SU-DHL-6 (cell line): ENCODE results near the gene RBM24.

Experiments
- H2AFZ ChIP-seq: fragments of 200-600 bp; sonication (generic); 2 replicates; pipeline ENCODE4 v1.6.1; 2014; ENCODE audit warnings: low read depth, mild to moderate bottlenecking, moderate library complexity, mixed read lengths, antibody characterized with exemption, low read length; ENCODE audit not compliant: severe bottlenecking
- H3F3A ChIP-seq: fragments of 200-600 bp; shearing (Covaris generic); 2 replicates; pipeline ENCODE4 v1.6.0; 2016; ENCODE audit warnings: antibody characterized with exemption, mild to moderate bottlenecking; ENCODE audit not compliant: insufficient read depth
- H3K27ac ChIP-seq: fragments of 200-600 bp; sonication (generic); 2 replicates; pipeline ENCODE4 v1.5.1; 2016; ENCODE audit warnings: low read depth, mild to moderate bottlenecking, low read length, moderate library complexity, mixed read lengths
- H3K27me3 ChIP-seq: fragments of 200-600 bp; sonication (generic), shearing (Covaris generic); 2 replicates; pipeline ENCODE4 v1.6.0; 2014; ENCODE audit warnings: mild to moderate bottlenecking, low read length
- H3K36me3 ChIP-seq: fragments of 200-600 bp; sonication (generic); 2 replicates; pipeline ENCODE4 v1.6.1; 2014; ENCODE audit warnings: mild to moderate bottlenecking, low read length, mixed read lengths
- H3K4me2 ChIP-seq: fragments of 300-600, 200-600 bp; shearing (Covaris generic), sonication (generic); 2 replicates; pipeline ENCODE4 v1.6.0; 2014; ENCODE audit warnings: low read length, low read depth, mild to moderate bottlenecking; ENCODE audit not compliant: poor library complexity, severe bottlenecking
- H3K4me3 ChIP-seq: fragments of 200-600 bp; sonication (generic); 2 replicates; pipeline ENCODE4 v1.5.1; 2014; ENCODE audit warnings: antibody characterized with exemption, low read length, mild to moderate bottlenecking, mixed read lengths; ENCODE audit not compliant: insufficient read depth, poor library complexity, severe bottlenecking
- H3K79me2 ChIP-seq: fragments of 200-600 bp; sonication (generic); 2 replicates; pipeline ENCODE4 v1.6.1; 2014; ENCODE audit warnings: mild to moderate bottlenecking, low read length, moderate library complexity; ENCODE audit not compliant: insufficient read depth
- H3K9ac ChIP-seq: fragments of 200-600 bp; sonication (generic); 2 replicates; pipeline ENCODE4 v1.7.0; 2014; ENCODE audit warnings: mild to moderate bottlenecking, low read length
- H3K9me2 ChIP-seq: fragments of 200-600 bp; sonication (generic); replicated peaks from 2 replicates; pipeline ENCODE4 v1.6.1; 2014; ENCODE audit warnings: low read length; ENCODE audit not compliant: insufficient read depth
- H3K9me3 ChIP-seq: fragments of 200-600 bp; sonication (generic); 2 replicates; pipeline ENCODE4 v1.6.1; 2014; ENCODE audit warnings: low read length, mixed read lengths; ENCODE audit not compliant: insufficient read depth
- H4K20me1 ChIP-seq: fragments of 200-600 bp; sonication (generic); 2 replicates; pipeline ENCODE4 v1.6.1; 2014; ENCODE audit warnings: low read depth, mild to moderate bottlenecking, antibody characterized with exemption, low read length, moderate library complexity, mixed read lengths
- EZH2phosphoT487 ChIP-seq: fragments of 200-600 bp; sonication (generic), shearing (Covaris generic); conservative IDR thresholded peaks from 2 replicates; pipeline ENCODE4 v1.6.1; 2018; ENCODE audit warnings: mild to moderate bottlenecking, antibody characterized with exemption, low read length, moderate library complexity, mixed read lengths
- TF ChIP-seq, protein P1 (sequence below): fragments of 200-600 bp; sonication (generic); IDR thresholded peaks from one replicate; pipeline ENCODE4 v1.5.1; 2017; ENCODE audit warnings: antibody characterized with exemption, mild to moderate bottlenecking, low read length, moderate library complexity; ENCODE audit not compliant: insufficient read depth, poor library complexity, severe bottlenecking

Gene RBM24

GRCh38 chr6:17271628-17272027 lies 9.5 kb upstream of the RBM24 start:
- TF ChIP-seq, protein P1, sequence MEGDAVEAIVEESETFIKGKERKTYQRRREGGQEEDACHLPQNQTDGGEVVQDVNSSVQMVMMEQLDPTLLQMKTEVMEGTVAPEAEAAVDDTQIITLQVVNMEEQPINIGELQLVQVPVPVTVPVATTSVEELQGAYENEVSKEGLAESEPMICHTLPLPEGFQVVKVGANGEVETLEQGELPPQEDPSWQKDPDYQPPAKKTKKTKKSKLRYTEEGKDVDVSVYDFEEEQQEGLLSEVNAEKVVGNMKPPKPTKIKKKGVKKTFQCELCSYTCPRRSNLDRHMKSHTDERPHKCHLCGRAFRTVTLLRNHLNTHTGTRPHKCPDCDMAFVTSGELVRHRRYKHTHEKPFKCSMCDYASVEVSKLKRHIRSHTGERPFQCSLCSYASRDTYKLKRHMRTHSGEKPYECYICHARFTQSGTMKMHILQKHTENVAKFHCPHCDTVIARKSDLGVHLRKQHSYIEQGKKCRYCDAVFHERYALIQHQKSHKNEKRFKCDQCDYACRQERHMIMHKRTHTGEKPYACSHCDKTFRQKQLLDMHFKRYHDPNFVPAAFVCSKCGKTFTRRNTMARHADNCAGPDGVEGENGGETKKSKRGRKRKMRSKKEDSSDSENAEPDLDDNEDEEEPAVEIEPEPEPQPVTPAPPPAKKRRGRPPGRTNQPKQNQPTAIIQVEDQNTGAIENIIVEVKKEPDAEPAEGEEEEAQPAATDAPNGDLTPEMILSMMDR, result no peak
- no peak for TF ChIP-seq EZH2phosphoT487
- H3K9me2 ChIP-seq, result no peaks in the 10 kb centered on the region
- H3K36me3 ChIP-seq, result no peaks in the 10 kb centered on the region
- no peaks in the 10 kb centered on the region for H3K27me3 ChIP-seq
- no peaks in the 10 kb centered on the region for H3K9me3 ChIP-seq
- no peak overlapping the region for H3K4me3 ChIP-seq
- no peaks in the 10 kb centered on the region for H3F3A ChIP-seq
- H3K9ac ChIP-seq, result no peak overlapping the region
- no peak overlapping the region for H3K27ac ChIP-seq
- no peak overlapping the region for H2AFZ ChIP-seq
- no peak overlapping the region for H3K4me2 ChIP-seq
- H3K79me2 ChIP-seq, result no peaks in the 10 kb centered on the region
- no peaks in the 10 kb centered on the region for H4K20me1 ChIP-seq

- no peaks in the 10 kb centered on the region for H4K20me1 ChIP-seq
- no peaks in the 10 kb centered on the region for H3K36me3 ChIP-seq
- no peaks in the 10 kb centered on the region for H3K9me2 ChIP-seq
- TF ChIP-seq, protein P1, result no peak
- TF ChIP-seq EZH2phosphoT487, result no peak
- no peak overlapping the region for H3K4me2 ChIP-seq
- no peak overlapping the region for H2AFZ ChIP-seq
- H3K79me2 ChIP-seq, result no peaks in the 10 kb centered on the region
- H3K27ac ChIP-seq, result no peak overlapping the region
- H3K27me3 ChIP-seq, result no peaks in the 10 kb centered on the region
- H3K4me3 ChIP-seq, result no peak overlapping the region
- no peaks in the 10 kb centered on the region for H3F3A ChIP-seq
- no peak overlapping the region for H3K9ac ChIP-seq
- no peaks in the 10 kb centered on the region for H3K9me3 ChIP-seq
Observed at GRCh38 chr6:17276766-17277165, 4.4 kb upstream of the RBM24 start.

DNA sequence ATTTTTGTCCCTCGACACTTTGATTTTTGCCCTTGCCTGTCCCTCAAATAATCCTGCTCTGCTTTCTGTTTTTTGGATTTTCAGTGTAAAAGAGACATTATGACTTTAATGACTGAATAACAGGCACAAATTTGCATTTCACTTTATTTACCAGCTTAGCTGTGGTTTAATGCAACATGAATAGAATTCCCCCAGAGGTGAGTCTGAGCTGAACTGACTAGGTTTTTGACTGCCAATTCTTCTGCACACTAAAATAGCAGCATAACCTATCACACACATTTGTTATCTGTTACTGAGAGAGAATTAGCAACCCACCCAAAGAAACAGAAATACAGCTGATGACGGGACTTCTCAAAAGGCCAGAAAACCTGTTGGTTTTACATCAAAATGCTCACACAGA lies 3.9 kb upstream of the RBM24 start:
- TF ChIP-seq, protein P1, result no peak
- no peak for TF ChIP-seq EZH2phosphoT487
- Histone ChIP-seq H2AFZ (no peak overlapping the region), H3K79me2 (no peaks in the 10 kb centered on the region), H3K9me2 (no peaks in the 10 kb centered on the region), H4K20me1 (no peaks in the 10 kb centered on the region), H3K36me3 (no peaks in the 10 kb centered on the region), H3K9ac (no peak overlapping the region), H3K27ac (no peak overlapping the region), H3K4me2 (no peak overlapping the region), H3K27me3 (no peaks in the 10 kb centered on the region), H3K4me3 (no peak overlapping the region), H3F3A (no peaks in the 10 kb centered on the region), H3K9me3 (no peaks in the 10 kb centered on the region)
